ENCODE measurements around the gene TTC39C.

The TTC39C gene

GRCh38 chr18:23971097-23971440 is 43.5 kb upstream of the TTC39C start:
- H3K27ac ChIP-seq: no peak overlapping the region
- TF ChIP-seq, protein P1, sequence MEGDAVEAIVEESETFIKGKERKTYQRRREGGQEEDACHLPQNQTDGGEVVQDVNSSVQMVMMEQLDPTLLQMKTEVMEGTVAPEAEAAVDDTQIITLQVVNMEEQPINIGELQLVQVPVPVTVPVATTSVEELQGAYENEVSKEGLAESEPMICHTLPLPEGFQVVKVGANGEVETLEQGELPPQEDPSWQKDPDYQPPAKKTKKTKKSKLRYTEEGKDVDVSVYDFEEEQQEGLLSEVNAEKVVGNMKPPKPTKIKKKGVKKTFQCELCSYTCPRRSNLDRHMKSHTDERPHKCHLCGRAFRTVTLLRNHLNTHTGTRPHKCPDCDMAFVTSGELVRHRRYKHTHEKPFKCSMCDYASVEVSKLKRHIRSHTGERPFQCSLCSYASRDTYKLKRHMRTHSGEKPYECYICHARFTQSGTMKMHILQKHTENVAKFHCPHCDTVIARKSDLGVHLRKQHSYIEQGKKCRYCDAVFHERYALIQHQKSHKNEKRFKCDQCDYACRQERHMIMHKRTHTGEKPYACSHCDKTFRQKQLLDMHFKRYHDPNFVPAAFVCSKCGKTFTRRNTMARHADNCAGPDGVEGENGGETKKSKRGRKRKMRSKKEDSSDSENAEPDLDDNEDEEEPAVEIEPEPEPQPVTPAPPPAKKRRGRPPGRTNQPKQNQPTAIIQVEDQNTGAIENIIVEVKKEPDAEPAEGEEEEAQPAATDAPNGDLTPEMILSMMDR (IDR thresholded peaks at IDR 0.05): no peak
- TF ChIP-seq ZFX (IDR thresholded peaks at IDR 0.05; ENCODE audit: borderline replicate concordance): no peak

DNA sequence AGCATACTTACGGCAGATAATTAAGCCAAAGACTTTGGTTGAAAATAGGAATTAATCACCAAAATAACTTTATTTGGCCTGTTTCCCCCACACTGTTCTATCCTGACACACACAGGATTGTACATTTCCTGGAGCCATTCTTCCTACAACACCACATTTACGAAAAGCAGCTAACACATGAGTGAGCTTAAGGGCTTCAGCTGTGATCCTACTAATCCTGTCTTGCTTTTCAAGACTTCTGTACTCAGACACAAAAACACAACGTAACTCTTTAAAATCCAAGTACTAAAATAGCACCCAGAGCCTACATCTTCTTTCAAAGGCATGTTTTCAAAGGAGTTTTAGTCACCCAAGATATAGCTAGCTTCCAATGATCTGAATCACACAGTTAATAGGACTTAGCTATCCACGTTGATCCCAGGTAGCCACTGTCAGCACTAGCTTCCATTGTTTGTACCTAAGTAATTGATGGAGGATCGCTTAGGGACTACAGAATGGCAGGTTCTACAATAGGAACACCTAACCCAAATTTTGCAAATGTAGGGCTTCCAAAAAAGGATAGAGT is 42.8 kb upstream of the TTC39C start:
- TF ChIP-seq ZFX (IDR thresholded peaks at IDR 0.05; ENCODE audit: borderline replicate concordance): no peak
- H3K27ac ChIP-seq: no peak overlapping the region

- TF ChIP-seq ZFX (IDR thresholded peaks at IDR 0.05; ENCODE audit: borderline replicate concordance): no peak
- TF ChIP-seq, protein P1 (IDR thresholded peaks at IDR 0.05): no peak
- no peak overlapping the region for H3K27ac ChIP-seq
Measured at GRCh38 chr18:23972453-23972852, 42.1 kb upstream of the TTC39C start.

- TF ChIP-seq, protein P1 (IDR thresholded peaks at IDR 0.05): no peak
- TF ChIP-seq ZFX (IDR thresholded peaks at IDR 0.05; ENCODE audit: borderline replicate concordance): no peak
- H3K27ac ChIP-seq: no peak overlapping the region
Measured at GRCh38 chr18:23977103-23977502, 37.5 kb upstream of the TTC39C start.

DNA sequence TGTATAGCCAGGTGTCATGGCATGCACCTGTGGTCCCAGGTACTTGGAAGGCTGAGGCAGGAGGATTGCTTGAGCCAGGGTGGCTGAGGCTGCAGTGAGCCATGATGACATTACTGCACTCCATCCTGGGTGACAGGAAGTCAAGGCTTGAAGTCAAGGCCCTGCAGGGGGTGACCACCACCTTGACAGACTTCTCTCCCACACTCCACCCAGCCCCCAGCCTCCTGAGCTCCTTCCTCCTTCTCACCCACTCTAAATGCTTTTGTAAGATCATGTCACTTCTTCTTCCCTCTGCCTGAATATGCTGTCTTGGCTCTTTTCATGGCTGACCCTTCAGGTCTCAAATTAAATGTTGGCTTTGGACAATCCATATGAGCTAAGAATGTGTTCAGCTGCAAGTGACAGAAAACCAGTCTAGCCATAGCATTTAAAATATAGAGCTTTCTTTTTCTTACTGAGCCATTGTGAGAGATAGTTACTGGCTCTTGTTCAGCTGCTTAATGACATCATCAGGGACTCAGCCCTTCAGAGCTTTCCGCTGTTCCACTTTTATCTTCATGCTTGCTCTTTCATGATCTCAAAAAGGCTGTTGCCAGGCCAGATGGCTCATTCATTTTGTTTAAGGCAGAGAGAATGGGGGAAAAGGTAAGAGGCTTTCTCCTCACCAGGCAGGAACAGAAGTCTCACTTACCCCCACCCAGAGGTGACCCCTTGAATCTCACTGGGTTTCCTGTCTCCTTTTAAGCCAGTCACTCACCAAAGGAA is 36.7 kb upstream of the TTC39C start:
- TF ChIP-seq ZFX (IDR thresholded peaks at IDR 0.05; ENCODE audit: borderline replicate concordance): no peak
- TF ChIP-seq, protein P1 (IDR thresholded peaks at IDR 0.05): no peak
- no peak overlapping the region for H3K27ac ChIP-seq

- no peak overlapping the region for H3K27ac ChIP-seq
Measured at GRCh38 chr18:23981369-23981980, 33.1 kb upstream of the TTC39C start.

GRCh38 chr18:23982155-23983079 is 32.1 kb upstream of the TTC39C start:
- TF ChIP-seq ZFX (IDR thresholded peaks at IDR 0.05; ENCODE audit: borderline replicate concordance): no peak
- TF ChIP-seq, protein P1 (IDR thresholded peaks at IDR 0.05): no peak
- H3K27ac ChIP-seq: no peak overlapping the region

More at GRCh38 chr18:23981369-23981980, 33.1 kb upstream of the TTC39C start:
- no peak for TF ChIP-seq ZFX (IDR thresholded peaks at IDR 0.05; ENCODE audit: borderline replicate concordance)
- TF ChIP-seq, protein P1 (IDR thresholded peaks at IDR 0.05): no peak

All from 22Rv1 (cell line).